Measurements from ENCODE around the gene EMC9.

DNA sequence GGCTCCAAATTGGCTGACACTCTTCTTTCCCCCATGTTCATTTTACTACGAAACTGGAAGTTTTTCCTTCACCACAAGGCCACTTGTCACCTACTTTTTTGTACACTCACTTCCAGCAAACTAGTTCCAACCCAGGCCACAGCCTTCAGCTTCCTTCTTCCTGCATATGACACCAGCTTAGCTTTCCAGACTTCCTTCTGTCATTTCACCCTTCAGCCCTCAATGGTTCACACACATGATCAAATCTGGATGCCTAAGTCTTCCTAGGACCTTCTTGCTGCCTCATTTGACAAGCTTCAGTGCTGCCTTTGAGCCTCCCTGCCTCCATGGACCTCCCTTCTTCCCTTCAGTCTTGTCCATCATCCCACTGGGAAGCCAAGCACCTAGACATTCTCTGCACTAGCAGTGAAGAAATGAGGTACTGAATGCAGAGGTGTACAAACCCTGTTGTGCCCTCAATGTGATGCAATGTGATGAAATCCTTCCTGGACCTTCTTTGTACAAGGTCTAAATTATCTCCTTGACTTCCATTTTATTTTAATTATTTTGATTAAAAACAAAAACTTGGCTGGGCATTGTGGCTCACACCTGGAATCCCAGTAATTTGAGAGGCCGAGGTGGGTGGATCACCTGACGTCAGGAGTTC lies 26.2 kb upstream of the EMC9 start:
- TF ChIP-seq CTCF (IDR thresholded peaks at IDR 0.05; ENCODE audit: low read depth, low read length) = no peak
- TF ChIP-seq MYC (IDR thresholded peaks at IDR 0.05; ENCODE audit: low read depth, low read length) = no peak
- TF ChIP-seq, protein P1, sequence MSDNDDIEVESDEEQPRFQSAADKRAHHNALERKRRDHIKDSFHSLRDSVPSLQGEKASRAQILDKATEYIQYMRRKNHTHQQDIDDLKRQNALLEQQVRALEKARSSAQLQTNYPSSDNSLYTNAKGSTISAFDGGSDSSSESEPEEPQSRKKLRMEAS (IDR thresholded peaks at IDR 0.05; ENCODE audit: low read depth, low read length) = no peak
- TF ChIP-seq POLR2A (IDR thresholded peaks at IDR 0.05; ENCODE audit: extremely low read depth, insufficient read length) = no peak

Data from NB4 (cell line).